NOMO-1 treated with DMSO at 0.1 percent for 48 hours (cell line): ENCODE results near the gene GLCCI1.

ENCODE experiments used
- DNase-seq: peaks from one replicate; lab custom pipeline; 2025; ENCODE audit not compliant: unreplicated experiment; lab: John Stamatoyannopoulos, UW

Gene GLCCI1

GRCh38 chr7:7968544-7969305 lies at the start of gene GLCCI1:
GLCCI1 (plus strand) TSS chr7:7968796; CDS start chr7:7969351, 555 bp downstream.
- peak; percentile 97 for DNase-seq

- no peak for DNase-seq
Measured at GRCh38 chr7:7919449-7919945, 49.1 kb upstream of the GLCCI1 start.

- DNase-seq, result no peak
Measured at GRCh38 chr7:7920056-7920455, 48.5 kb upstream of the GLCCI1 start.

- no peak for DNase-seq
Measured at GRCh38 chr7:7920481-7920880, 48.1 kb upstream of the GLCCI1 start.

- DNase-seq, result no peak
Measured at GRCh38 chr7:7921830-7922229, 46.8 kb upstream of the GLCCI1 start.

GRCh38 chr7:7922684-7923385 lies 45.8 kb upstream of the GLCCI1 start:
- no peak for DNase-seq

- no peak for DNase-seq
Measured at GRCh38 chr7:7923818-7924217, 44.8 kb upstream of the GLCCI1 start.

GRCh38 chr7:7924303-7924702 lies 44.3 kb upstream of the GLCCI1 start:
- no peak for DNase-seq

GRCh38 chr7:7931626-7932025 lies 37.0 kb upstream of the GLCCI1 start:
- DNase-seq, result no peak

- DNase-seq, result no peak
Measured at GRCh38 chr7:7932553-7932952, 36.0 kb upstream of the GLCCI1 start.

- no peak for DNase-seq
Measured at GRCh38 chr7:7933915-7934526, 34.6 kb upstream of the GLCCI1 start.

- DNase-seq, result no peak
Measured at GRCh38 chr7:7934945-7935344, 33.7 kb upstream of the GLCCI1 start.

- no peak for DNase-seq
Measured at GRCh38 chr7:7938471-7938870, 30.1 kb upstream of the GLCCI1 start.

GRCh38 chr7:7943951-7944350 lies 24.6 kb upstream of the GLCCI1 start:
- DNase-seq, result no peak

GRCh38 chr7:7944619-7945282 lies 23.8 kb upstream of the GLCCI1 start:
- no peak for DNase-seq

- no peak for DNase-seq
Measured at GRCh38 chr7:7946486-7946885, 22.1 kb upstream of the GLCCI1 start.

- DNase-seq, result no peak
Measured at GRCh38 chr7:7948232-7948631, 20.4 kb upstream of the GLCCI1 start.

- no peak for DNase-seq
Measured at GRCh38 chr7:7953806-7954205, 14.8 kb upstream of the GLCCI1 start.

GRCh38 chr7:7956531-7957128 lies 12.0 kb upstream of the GLCCI1 start:
- no peak for DNase-seq

GRCh38 chr7:7957513-7957912 lies 11.1 kb upstream of the GLCCI1 start:
- DNase-seq, result no peak
